G401 (cell line): Measurements from ENCODE around the gene LHX2. TPM values are rescaled to one million over a fixed set of nuclear protein-coding genes. Genes with fewer than 3 reads are reported as not detected.

Experiments used
- DNase-seq: peaks from one replicate; pipeline ENCODE4 v3.0.0-alpha.2; 2015; ENCODE audit warnings: low spot score
- in situ Hi-C: cut with HindIII; loops from 2 replicates; pipeline ENCODE4 v1.10.0; 2016; ENCODE audit warnings: low sequenced_read_pairs, mixed read lengths
- total RNA-seq: library from RNA; depleted of rRNA; stranded (reverse); fragments of >200 nt; shearing (Covaris generic); gene quantifications from 2 replicates; pipeline ENCODE4 v1.2.3, GENCODE V29; 2014

LHX2 gene
- total RNA-seq, 1 experiment from 2014 or later: 36.9 TPM

DNA sequence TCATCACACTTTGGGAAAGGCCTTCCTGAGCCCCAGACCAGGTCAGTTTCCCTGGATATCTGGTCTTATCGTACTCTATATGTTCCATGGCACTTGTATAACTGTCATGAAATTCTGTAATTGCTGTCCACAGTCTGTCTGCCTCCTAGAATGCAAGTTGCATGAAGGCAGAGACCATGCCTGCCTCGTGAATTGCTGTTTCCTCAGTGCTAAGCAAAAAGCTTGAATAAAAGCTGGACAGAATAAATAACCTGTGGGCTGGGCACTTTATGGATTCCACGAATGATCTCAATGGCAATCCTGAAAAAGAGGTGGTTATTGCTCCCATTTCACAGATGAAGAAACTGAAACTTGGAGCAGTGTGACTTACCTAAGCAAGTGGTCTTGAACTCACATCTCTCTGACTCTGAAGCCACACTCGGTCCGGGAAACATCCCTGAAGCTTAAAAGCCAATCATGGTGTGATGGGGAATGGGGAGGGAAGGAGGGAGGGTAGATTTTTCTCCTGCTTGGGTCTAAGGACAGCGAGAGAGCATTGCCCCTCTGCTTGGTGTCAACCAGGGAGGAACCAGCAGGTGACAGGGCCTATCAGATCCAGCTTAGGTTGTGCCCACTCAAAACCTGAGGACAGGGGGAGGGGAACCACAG lies 13.2 kb upstream of the LHX2 start:
- in situ Hi-C loops: no loop called here
- DNase-seq: no peak

GRCh38 chr9:123998970-123999621 lies 12.5 kb upstream of the LHX2 start:
- in situ Hi-C loops: no loop called here
- no peak for DNase-seq

DNA sequence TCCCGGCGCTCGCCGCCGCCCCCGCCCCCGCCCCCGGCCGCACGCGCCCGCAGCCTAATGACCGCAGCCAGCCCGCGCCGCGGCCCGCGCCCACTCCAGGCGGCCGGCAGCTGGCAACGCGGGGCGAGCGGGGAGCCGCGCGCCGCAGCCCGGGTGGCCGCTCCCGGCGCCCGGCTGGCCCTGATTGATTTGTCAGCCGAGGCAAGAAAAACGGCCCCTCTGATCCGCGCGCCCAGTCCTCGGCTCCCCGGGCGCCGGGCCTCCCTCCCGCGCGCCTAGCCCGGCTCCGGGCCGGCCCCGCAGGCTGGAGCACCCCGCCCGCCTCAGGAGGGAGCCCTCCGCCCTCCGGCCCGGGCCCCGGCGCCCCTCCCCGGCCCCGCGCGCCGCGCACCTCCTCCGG lies 11.9 kb upstream of the LHX2 start:
- in situ Hi-C loops: no loop called here

DNA sequence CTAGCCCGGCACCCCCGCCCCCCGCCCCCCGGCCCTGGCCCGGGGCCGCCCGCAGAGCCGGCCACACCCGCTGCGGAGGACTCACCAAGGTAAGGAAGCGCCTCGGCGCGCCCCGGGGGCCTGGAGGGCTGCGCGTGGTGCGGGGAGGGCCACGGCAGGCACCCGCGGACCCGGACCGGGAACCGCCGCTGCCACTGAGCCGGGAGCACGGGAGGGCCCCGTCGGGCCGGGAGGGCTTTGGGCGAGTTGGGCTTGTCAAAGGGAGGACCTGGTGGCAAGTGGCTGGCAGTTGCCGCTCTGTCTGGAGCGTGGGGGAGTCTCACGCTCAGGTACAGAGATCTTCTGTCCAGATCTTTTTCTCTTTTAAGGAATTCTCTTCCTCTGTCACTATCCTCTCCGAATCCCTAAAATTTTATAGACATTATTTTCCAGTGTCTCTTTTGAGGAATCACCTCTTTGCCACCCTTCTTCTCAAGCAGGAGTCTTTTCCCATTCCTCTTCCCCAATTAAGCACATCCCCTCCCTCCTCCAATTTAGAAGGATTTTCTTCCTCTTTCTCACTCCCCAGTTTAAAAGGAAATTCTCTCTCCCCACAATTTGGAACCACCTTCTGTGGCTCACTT lies 11.3 kb upstream of the LHX2 start:
- in situ Hi-C loops: no loop called here
- DNase-seq: no peak

More for the DNA sequence above, 11.9 kb upstream of the LHX2 start:
- DNase-seq: no peak

- in situ Hi-C loops: no loop called here
- DNase-seq: no peak
These were observed 10.6 kb upstream of the LHX2 start for GRCh38 chr9:124000784-124001457.

DNA sequence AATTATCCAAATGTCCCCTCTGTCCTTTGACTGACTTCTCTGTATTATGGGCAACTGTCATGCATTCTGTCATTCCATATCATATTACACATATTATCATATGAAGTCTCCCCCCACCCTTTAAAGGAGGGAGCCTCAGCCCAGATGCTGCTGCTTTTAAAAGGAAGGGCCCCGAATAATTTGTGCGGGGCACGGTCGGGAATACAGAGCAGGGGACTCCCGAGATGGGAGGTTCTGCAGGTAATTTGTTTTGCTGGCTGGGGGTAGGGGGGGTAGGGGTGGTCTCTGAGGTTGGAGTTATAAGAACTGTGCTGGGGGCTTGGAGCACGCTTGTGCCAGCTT lies 10.1 kb upstream of the LHX2 start:
- no peak for DNase-seq
- in situ Hi-C loops: no loop called here

DNA sequence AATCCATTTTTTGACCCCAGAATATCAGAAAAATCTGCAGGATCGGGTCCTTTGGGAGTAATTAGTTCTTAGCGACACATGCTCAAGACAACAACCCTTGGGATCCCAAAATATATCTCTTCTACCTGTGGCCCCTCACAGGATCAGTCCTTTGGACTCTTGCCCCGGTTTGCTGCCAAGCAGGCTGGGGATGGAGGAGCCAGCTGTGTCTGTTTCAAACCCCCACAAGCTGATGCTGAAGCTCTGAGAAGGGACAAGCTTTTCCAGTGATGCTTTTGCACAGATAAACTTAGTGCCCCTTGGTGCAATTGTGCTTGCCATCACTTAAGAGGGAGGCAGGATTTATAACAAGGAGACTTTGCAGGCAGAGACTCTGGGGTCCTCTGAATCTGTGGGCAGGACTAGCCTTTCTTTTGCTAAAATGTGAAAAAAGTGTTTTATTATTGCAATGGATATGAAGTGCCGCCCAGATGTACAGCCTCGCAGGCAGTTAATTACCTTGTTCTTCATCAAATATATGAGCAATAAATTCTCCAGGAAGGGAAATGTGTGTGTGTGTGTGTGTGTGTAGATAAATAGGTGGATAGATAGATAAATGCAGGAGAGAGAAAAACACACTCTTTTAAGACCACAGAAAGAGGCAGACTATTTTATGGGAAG lies 9.6 kb upstream of the LHX2 start:
- no peak for DNase-seq
- in situ Hi-C loops: no loop called here

- in situ Hi-C loops: no loop called here
These were observed 7.8 kb upstream of the LHX2 start for GRCh38 chr9:124003636-124004349.

DNA sequence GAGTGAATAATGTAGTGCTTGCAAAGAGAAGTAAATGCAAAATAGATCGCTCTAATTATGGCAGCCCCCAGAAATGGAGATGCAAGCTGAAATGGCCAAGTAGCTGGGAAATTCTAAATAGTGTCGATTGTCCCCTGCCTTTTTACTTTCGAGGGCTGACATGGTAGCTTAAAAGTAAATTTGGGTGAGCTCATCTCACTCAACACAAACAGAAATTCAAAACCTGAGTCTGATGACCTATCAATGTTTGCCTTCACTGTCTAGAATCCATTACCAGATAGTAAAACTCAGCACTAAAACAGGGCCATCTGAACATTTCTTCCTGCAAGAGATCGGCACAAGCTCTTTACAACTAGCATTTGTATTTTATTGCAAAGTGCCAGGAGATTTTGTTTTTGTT lies 7.0 kb upstream of the LHX2 start:
- DNase-seq: no peak
- in situ Hi-C loops: no loop called here

More at GRCh38 chr9:124003636-124004349, 7.8 kb upstream of the LHX2 start:
- no peak for DNase-seq

GRCh38 chr9:124005029-124005771 lies 6.4 kb upstream of the LHX2 start:
- in situ Hi-C loops: no loop called here
- DNase-seq: no peak

DNA sequence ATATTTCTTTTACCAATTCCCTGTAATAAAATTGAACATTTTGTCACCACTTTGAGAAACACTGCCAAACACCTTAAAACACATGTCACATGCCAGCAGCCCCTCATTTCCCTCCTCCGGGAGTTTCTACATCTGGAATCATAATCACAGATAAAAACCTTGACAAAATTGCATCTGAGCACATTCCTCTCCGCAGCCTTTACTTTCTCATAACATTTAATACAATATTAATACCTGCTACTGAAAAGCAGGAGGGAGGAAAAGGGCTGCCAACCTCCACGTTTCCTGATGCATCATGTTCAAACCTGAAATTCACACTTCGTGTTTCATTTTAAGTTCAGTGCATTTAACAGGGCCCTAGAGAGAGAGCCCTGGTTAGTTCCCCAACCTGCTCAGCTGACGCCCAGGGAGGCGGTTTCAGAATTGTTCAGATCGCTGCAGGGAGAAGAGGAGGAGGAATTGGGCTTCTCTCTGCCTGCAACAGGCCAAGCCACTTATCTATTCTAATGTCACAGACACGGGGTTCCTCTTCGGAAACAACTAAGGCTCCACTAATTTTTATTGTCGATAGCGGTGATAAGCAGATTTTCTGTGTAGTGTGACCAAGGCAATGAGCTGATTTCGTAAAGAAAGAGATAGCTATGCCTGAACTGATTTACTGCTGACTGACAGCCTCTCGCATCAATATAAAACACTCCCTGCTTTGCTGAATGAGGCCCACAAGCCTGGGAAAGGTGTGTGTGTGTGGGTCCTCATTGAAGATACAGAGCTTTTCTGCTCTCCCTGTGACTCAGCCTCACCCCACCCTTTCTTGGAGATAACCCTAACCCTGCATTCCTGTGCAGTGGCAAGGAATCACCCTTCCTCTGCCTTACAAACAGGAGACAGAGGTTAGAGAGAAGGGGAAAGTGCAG lies 4.9 kb upstream of the LHX2 start:
- no peak for DNase-seq

GRCh38 chr9:124007565-124008302 lies 3.8 kb upstream of the LHX2 start:
- DNase-seq: no peak
- in situ Hi-C loops: no loop called here

More for the DNA sequence above, 4.9 kb upstream of the LHX2 start:
- in situ Hi-C loops: no loop called here

GRCh38 chr9:124008303-124008693 lies 3.3 kb upstream of the LHX2 start:
- in situ Hi-C loops: no loop called here
- DNase-seq: no peak

DNA sequence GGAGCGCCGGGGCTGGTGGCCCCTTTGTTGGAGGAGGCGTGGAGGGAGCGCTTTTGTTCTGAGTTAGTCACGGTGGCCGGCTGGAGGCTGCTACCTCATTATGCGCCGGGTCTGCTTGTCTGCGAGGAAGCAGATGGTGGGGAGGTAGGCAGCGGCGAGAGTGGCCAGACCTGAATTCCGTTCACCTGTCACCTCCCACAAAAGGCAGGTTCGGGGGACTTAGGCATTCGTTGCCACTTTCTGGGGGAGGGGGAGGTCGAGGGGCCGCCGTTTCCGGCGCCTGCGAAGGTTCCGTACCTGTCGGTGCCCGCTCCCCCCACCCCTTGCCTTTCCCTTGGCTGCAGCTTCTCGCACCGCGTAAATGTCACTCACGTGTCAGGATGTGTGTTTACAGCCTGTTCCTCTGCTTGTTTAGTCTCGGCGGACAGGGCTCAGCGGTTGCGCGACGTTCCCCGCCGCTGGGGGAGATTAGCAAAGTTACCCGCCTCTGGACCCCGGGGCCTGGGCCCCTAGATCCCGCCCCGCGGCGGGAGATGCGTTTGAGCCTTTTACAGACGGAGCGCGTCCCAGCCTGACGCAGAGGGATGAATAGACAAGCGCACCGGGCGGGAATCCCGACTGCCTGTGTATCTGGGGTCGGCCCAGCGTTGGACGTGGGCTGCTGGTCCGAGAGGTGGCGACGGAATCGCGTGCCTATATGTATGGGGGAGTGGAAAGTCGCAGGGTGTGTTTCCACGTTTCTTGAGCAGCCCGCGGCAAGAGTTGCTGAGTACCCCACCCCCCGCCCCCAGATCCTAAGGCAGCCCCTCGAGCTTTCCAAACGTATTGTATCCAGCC lies 2.7 kb upstream of the LHX2 start:
- in situ Hi-C loops: no loop called here
- no peak for DNase-seq

GRCh38 chr9:124009531-124010217 lies 1.9 kb upstream of the LHX2 start:
- DNase-seq: no peak
- in situ Hi-C loops: no loop called here

DNA sequence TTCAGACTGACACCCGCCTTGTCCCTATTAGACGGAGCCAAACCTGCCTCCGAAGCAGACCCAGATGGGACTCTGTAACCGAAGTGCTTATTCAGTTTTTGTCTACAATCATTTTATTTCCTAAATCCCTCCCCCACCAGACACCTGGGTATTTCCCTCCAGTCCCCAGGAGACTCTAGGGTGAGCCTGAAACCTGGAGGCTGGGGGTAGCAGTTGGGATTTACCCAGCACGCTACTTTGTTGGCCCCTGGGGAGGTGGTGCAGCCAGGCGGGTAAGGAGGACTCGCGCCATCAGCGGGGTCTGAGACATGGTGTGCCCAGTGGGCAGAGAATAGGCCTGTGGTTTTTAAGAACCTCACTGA lies 1.3 kb upstream of the LHX2 start:
- DNase-seq: no peak
- in situ Hi-C loops: no loop called here
